Regular cardiac myocyte (primary cell): ENCODE measurements around the gene DPH3. TPM values are rescaled to one million over a fixed set of nuclear protein-coding genes. Genes with fewer than 3 reads are reported as not detected.

ENCODE experiments used
- total RNA-seq: library from RNA; depleted of rRNA; stranded (reverse); fragments of >200 nt; gene quantifications from 2 replicates; pipeline ENCODE4 v1.2.3, GENCODE V29; 2014

The DPH3 gene
- total RNA-seq = 19.4 and 29.1 TPM in 2 replicates

GRCh38 chr3:16264708-16265454, at the start of gene DPH3, which contains the start of gene OXNAD1:
TSS of gene DPH3 (minus strand) at chr3:16264943. CDS start at chr3:16264876, 67 bp downstream.
TSS of gene OXNAD1 (plus strand) at chr3:16265212. CDS start at chr3:16270953, 5,741 bp downstream.

Other genes starting within 250 kb of the DPH3 start
- gene GALNT15, start 90.3 kb downstream of the DPH3 start, total RNA-seq = 4.0 and 27.1 TPM in 2 replicates
- 7.9 and 11.3 TPM in 2 replicates for gene OXNAD1, start 269 bp upstream of the DPH3 start, total RNA-seq
- 31.6 and 54.7 TPM in 2 replicates for gene RFTN1, start 248.8 kb upstream of the DPH3 start, total RNA-seq